CD4-positive, alpha-beta T cell (primary cell): Measurements from ENCODE around the gene LRRC15. TPM values are rescaled to one million over a fixed set of nuclear protein-coding genes. Genes with fewer than 3 reads are reported as not detected.

Experiments
- ATAC-seq: fragments of 200-7000 bp; cut with Tn5 transposase; one replicate; pipeline ENCODE4 v1.10.0; 2022; ENCODE audit warnings: mild to moderate bottlenecking; ENCODE audit not compliant: poor library complexity
- CTCF ChIA-PET: fragments of 350-600 bp; sonication (Branson Sonifier 250); formaldehyde crosslinking; loops from one replicate; lab custom pipeline; 2021; ENCODE audit warnings: antibody characterized with exemption, inconsistent platforms; lab: Charles Lee
- POLR2A ChIA-PET: fragments of 350-600 bp; sonication (Branson Sonifier 250); formaldehyde crosslinking; loops from one replicate; lab custom pipeline; 2021; ENCODE audit warnings: antibody characterized with exemption, inconsistent platforms; lab: Charles Lee
- DNase-seq, 14 experiments: peaks; one replicate each; pipeline ENCODE4 v3.0.0-alpha.2; 2013 to 2020; ENCODE audit warnings: mixed read lengths in 2 of 14
- H3K27ac ChIP-seq, 2 donors: one replicate each; pipeline versions ENCODE4 v1.5.1 to v1.7.0; 2013; ENCODE audit warnings: low read length in 2 of 2, low read depth in 1 of 2, mild to moderate bottlenecking in 1 of 2
- H3K27me3 ChIP-seq, 2 experiments: 1 replicate in 1 of 2; 2 replicates in 1 of 2; pipeline versions ENCODE4 v1.6.1 to v1.7.0; 2013; ENCODE audit warnings: low read length in 2 of 2, control low read depth in 1 of 2, mild to moderate bottlenecking in 1 of 2, moderate library complexity in 1 of 2; ENCODE audit not compliant: insufficient read depth in 2 of 2, control insufficient read depth in 1 of 2
- H3K36me3 ChIP-seq: one replicate; pipeline ENCODE4 v1.6.1; 2013; ENCODE audit warnings: low read length, control low read depth; ENCODE audit not compliant: insufficient read depth
- H3K4me1 ChIP-seq: one replicate; pipeline ENCODE4 v1.6.1; 2013; ENCODE audit warnings: low read length, control low read depth; ENCODE audit not compliant: insufficient read depth
- H3K4me3 ChIP-seq: one replicate; pipeline ENCODE4 v1.5.1; 2013; ENCODE audit warnings: mild to moderate bottlenecking, low read length, moderate library complexity
- H3K9me3 ChIP-seq, 2 experiments: 1 replicate in 1 of 2; 2 replicates in 1 of 2; pipeline versions ENCODE4 v1.6.1 to v1.7.0; 2013; ENCODE audit warnings: low read length in 2 of 2, mild to moderate bottlenecking in 2 of 2, control low read depth in 1 of 2, moderate library complexity in 1 of 2; ENCODE audit not compliant: control insufficient read depth in 1 of 2, insufficient read depth in 1 of 2
- H3K27ac Mint-ChIP-seq: one replicate; pipeline ENCODE4 v1.8.0; 2020; ENCODE audit warnings: mixed read lengths
- H3K27me3 Mint-ChIP-seq: one replicate; pipeline ENCODE4 v1.8.0; 2021; ENCODE audit warnings: mixed read lengths
- H3K36me3 Mint-ChIP-seq: one replicate; pipeline ENCODE4 v1.8.0; 2021; ENCODE audit warnings: low read depth, mixed read lengths
- H3K4me1 Mint-ChIP-seq: one replicate; pipeline ENCODE4 v1.8.0; 2021; ENCODE audit warnings: low read depth, mixed read lengths
- H3K4me3 Mint-ChIP-seq: one replicate; pipeline ENCODE4 v1.8.0; 2020; ENCODE audit warnings: mild to moderate bottlenecking, mixed read lengths
- H3K9me3 Mint-ChIP-seq: one replicate; pipeline ENCODE4 v1.8.0; 2020; ENCODE audit warnings: mixed read lengths
- intact Hi-C, 2 experiments: fragments of 100-400 bp; cut with DNase I in 1 of 2; cut with micrococcal nuclease in 1 of 2; formaldehyde crosslinking; loops; one replicate each; pipeline versions ENCODE4 v1.15.1 to v1.9.0; 2023 to 2025; cut with DNase I, micrococcal nuclease
- total RNA-seq, 174 experiments: library from RNA in 2 of 174; stranded (reverse) in 2 of 174; gene quantifications; one replicate each; pipeline ENCODE4 v1.2.3 and lab custom pipeline; 2021 to 2026
- TF ChIP-seq, protein P1 (sequence below): fragments of 200-600 bp; IDR thresholded peaks from one replicate; pipeline ENCODE4 v1.8.0; 2022; ENCODE audit warnings: antibody characterized with exemption, mild to moderate bottlenecking

Gene LRRC15
- total RNA-seq, 2 experiments from 2014 or later, result not detected

DNA sequence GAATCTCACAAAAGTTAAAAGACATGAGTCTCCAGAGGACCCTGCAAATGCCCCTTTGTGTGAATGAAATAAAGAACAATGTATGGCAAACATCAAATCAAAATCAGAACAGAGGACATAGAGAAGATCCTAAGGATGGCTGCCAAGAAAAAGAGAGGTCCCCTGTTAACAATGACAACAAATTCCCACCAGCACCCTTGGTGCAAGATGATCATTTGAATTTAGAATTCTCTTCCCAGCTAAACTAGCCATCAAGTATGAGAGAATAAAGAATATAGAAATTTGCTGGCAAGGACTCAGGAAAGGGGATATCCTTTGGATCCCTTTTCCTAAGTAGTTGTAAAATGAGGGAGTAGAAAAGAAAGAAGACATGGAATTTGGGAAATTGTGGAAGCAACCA lies 21.3 kb upstream of the LRRC15 start:
- H3K27ac Mint-ChIP-seq, result no peak overlapping the region
- intact Hi-C loops, result no loop called here
- H3K4me1 Mint-ChIP-seq, result peaks cover 16% of the 10 kb centered on the region
- ChIA-PET CTCF (no interaction called here), POLR2A (no interaction called here)
- no peak overlapping the region for H3K27ac ChIP-seq
- H3K9me3 Mint-ChIP-seq, result peaks cover 2% of the 10 kb centered on the region
- H3K4me3 Mint-ChIP-seq, result no peak overlapping the region
- ATAC-seq (no peak), DNase-seq (no peak)
- H3K9me3 ChIP-seq, result peaks cover 4 to 12% of the 10 kb centered on the region in 2 experiments
- peaks cover 7% of the 10 kb centered on the region for H3K36me3 Mint-ChIP-seq
- no peaks in the 10 kb centered on the region for H3K36me3 ChIP-seq
- TF ChIP-seq, protein P1, sequence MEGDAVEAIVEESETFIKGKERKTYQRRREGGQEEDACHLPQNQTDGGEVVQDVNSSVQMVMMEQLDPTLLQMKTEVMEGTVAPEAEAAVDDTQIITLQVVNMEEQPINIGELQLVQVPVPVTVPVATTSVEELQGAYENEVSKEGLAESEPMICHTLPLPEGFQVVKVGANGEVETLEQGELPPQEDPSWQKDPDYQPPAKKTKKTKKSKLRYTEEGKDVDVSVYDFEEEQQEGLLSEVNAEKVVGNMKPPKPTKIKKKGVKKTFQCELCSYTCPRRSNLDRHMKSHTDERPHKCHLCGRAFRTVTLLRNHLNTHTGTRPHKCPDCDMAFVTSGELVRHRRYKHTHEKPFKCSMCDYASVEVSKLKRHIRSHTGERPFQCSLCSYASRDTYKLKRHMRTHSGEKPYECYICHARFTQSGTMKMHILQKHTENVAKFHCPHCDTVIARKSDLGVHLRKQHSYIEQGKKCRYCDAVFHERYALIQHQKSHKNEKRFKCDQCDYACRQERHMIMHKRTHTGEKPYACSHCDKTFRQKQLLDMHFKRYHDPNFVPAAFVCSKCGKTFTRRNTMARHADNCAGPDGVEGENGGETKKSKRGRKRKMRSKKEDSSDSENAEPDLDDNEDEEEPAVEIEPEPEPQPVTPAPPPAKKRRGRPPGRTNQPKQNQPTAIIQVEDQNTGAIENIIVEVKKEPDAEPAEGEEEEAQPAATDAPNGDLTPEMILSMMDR, result no peak
- no peak overlapping the region for H3K4me3 ChIP-seq
- H3K27me3 ChIP-seq, result no peaks in the 10 kb centered on the region
- H3K27me3 Mint-ChIP-seq, result no peaks in the 10 kb centered on the region
- peaks cover 2% of the 10 kb centered on the region for H3K4me1 ChIP-seq

DNA sequence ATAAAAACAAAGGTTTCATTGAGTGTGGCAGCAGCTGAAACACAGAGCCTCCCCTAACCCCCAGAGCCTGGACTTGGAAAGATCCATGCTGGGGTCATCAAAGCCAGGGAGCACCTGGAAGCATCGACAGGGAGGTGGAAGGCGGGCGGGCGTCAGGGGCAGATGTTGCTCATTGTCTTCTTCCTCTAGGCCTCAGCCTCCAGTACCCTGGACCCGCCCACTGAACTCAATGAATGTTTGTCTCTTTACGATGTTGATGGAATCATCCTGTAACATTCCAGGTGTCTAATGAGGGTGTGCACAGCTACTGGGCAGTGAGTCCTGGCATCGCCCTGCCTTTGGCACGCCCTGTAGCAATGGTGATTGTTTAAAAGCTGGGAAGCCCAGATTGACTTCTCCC lies 19.7 kb upstream of the LRRC15 start:
- no peak for ATAC-seq
- POLR2A ChIA-PET, result no interaction called here
- Mint-ChIP-seq H3K4me1 (no peaks in the 10 kb centered on the region), H3K27ac (no peak overlapping the region), H3K4me3 (no peak overlapping the region), H3K27me3 (no peaks in the 10 kb centered on the region), H3K9me3 (peaks cover 2% of the 10 kb centered on the region), H3K36me3 (no peaks in the 10 kb centered on the region)
- Histone ChIP-seq H3K4me1 (no peaks in the 10 kb centered on the region), H3K36me3 (no peaks in the 10 kb centered on the region), H3K27me3 (no peaks in the 10 kb centered on the region), H3K27ac (no peak overlapping the region), H3K4me3 (no peak overlapping the region), H3K9me3 (peaks cover 4 to 12% of the 10 kb centered on the region in 2 experiments)
- no peak for DNase-seq
- CTCF ChIA-PET, result no interaction called here
- intact Hi-C loops, result no loop called here
- TF ChIP-seq, protein P1, result no peak

DNA sequence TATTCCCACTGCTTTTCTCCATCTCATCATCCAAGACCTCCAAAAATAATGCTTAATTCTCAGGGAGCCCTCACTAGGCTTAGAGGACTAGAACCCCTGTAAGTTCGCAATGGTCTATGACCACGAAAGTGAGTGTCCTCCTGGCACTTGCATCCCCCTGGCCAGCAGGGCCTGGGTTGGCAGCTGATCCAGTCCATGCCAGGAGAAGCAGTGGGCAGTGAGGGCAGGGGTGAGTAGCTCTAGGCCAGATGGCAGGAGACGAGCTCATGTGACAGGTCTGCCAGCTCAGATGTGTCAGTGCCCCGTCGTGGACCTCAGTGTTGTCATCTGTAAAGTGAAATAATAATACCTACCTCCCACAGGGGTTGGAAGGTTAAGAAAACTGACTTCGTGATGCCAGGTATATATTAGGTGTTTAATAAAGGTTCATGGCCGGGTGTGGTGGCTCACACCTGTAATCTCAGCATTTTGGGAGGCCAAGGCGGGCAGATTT lies 18.4 kb upstream of the LRRC15 start:
- Mint-ChIP-seq H3K4me3 (no peak overlapping the region), H3K4me1 (no peaks in the 10 kb centered on the region), H3K27me3 (no peaks in the 10 kb centered on the region), H3K9me3 (peaks cover 2% of the 10 kb centered on the region), H3K27ac (no peak overlapping the region), H3K36me3 (no peaks in the 10 kb centered on the region)
- Histone ChIP-seq H3K27ac (no peak overlapping the region), H3K36me3 (no peaks in the 10 kb centered on the region), H3K9me3 (peaks cover 4 to 12% of the 10 kb centered on the region in 2 experiments), H3K4me1 (no peaks in the 10 kb centered on the region), H3K4me3 (no peak overlapping the region), H3K27me3 (no peaks in the 10 kb centered on the region)
- TF ChIP-seq, protein P1, result no peak
- ATAC-seq (no peak), DNase-seq (no peak)
- ChIA-PET CTCF (interaction anchor here (0.9 kb wide), 1 partner anchor 44 kb away, joined by 3 read pairs; no protein-coding TSS in a partner anchor), POLR2A (no interaction called here)
- intact Hi-C loops, result no loop called here
